ENCODE measurements around the gene ZNF362.

GRCh38 chr1:33338048-33338439 lies 81.8 kb downstream of the ZNF362 start:
- TF ChIP-seq CTCF (IDR thresholded peaks at IDR 0.05) = no peak
- no peak for TF ChIP-seq POLR2A (IDR thresholded peaks at IDR 0.05)

All from adrenal gland (tissue), 5 donors.